Stimulated activated CD8-positive, alpha-beta memory T cell treated with anti-CD3 and anti-CD28 coated beads, Interleukin-15, amount 100 ng/mL, for 1 hour (primary cell): ENCODE data around the gene PSMD11.

Experiments
- DNase-seq: peaks from one replicate; pipeline ENCODE4 v3.0.0-alpha.2; 2020; ENCODE audit warnings: low read depth

The PSMD11 gene

GRCh38 chr17:32464374-32464773, 20.1 kb downstream of the PSMD11 start:
- DNase-seq = no peak

GRCh38 chr17:32467949-32468348, 23.6 kb downstream of the PSMD11 start:
- no peak for DNase-seq

DNA sequence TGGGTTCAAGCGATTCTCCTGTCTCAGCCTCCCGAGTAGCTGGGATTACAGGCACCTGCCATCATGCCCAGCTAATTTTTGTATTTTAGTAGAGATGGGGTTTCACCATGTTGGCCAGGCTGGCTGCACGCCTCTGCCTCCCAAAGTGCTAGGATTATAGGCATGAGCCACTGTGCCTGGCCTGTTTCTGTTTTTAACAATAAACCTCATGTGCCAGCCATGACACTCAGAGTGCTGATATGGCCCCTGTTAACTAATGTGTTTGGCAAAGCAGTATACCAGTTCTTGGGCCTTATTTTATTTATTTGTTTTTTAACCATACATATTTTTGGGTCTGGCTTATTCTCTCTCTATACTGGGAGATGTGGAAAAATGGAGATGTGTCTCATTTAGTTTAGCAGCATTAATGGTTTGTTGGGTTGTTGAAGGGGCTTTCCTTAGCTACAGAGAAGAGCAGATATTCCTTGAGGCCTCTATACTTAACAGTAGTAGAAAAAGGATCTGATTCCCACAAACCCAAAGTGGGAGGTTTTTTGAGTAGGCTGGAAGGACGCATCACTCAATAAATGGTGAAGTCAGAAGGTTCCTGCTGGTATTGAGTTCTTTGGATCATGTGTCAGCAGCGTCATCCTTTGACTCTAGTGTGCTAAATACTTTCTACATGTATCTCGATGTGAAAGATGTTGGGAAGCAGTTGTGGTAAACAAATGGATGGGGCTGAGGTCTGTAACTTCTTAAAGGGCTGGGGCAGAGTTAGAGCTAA, 26.3 kb downstream of the PSMD11 start:
- no peak for DNase-seq

GRCh38 chr17:32471652-32472051, 27.3 kb downstream of the PSMD11 start:
- DNase-seq = no peak

- no peak for DNase-seq
Measured at GRCh38 chr17:32475258-32475657, 30.9 kb downstream of the PSMD11 start.

GRCh38 chr17:32477220-32477619, 32.9 kb downstream of the PSMD11 start:
- no peak for DNase-seq

DNA sequence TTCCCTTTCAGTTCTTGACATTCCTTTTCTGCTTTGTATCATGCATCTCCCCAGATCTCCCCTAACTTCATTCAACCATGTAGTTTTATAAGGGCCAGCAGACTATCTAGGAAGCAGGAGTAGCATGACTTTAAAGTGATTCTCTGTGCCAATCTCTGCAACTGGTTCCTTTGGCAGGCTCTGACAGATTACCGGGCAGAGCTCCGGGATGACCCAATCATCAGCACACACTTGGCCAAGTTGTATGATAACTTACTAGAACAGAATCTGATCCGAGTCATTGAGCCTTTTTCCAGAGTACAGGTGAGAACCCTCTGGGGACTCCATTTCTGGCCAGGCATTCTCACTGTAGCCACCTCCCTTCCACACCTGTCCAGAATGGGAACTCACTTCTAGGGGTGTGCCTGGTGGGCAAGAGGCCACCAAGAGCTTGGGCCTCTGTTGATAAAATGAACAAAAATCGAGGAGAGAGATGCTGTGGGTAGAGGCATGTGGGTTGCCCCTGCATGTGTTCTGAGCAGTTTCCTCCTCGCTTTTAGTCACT, 34.8 kb downstream of the PSMD11 start:
- no peak for DNase-seq

DNA sequence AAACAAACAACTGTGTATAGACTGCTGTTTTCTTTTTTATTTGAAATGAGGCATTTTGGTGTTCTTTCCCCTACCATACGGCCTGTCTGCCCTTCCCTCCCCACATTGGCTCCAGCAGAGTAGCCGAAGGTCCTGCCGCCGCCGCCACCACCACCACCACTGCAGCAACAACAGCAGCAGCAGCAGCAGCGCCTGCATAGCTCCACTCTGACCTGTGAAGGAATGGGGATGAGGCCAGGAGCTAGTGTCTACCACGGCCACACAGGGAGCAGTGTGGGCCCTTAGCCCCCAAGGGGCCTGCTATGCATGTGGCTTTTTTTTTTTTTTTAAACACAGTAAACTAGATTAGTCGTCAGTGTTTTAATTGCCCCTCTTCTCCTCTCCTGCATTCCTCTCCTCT, 36.9 kb downstream of the PSMD11 start:
- no peak for DNase-seq

DNA sequence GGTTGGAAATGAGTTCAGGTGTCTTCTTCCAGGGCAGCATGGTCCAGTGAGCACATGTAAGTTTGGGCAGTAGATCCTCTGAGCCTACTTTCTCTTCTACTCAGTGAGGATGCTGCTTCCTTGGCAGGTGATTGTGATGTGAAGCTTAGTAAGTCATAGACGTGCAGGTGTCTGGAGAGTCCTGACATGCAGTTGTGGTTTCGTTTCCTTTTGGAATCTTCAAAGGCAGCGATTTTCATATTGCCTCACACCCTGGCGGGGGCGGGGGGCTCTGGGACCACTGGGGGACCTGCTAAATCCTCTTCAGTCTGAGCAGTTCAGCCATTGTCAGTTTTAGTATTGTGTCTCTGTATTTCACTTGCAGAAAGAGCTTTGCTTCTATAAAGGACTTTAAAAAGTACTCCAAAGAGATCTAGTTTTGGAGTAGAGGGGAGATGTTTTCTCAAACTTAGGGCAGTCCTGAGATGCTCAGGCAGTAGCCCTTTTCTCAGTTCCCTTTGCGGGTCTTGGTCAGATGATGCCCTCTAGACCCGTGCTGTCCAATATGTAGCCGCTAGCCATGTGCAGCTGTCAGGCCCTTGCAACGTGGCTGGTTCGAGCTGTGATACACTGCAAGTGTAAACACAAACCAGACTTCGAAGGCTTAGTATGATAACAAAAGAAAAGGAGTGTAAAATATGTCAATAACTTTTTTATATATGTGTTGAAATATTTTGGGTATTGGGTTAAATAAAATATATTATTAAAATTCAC, 38.4 kb downstream of the PSMD11 start:
- DNase-seq = no peak

GRCh38 chr17:32483451-32484019, 39.2 kb downstream of the PSMD11 start:
- DNase-seq = no peak

DNA sequence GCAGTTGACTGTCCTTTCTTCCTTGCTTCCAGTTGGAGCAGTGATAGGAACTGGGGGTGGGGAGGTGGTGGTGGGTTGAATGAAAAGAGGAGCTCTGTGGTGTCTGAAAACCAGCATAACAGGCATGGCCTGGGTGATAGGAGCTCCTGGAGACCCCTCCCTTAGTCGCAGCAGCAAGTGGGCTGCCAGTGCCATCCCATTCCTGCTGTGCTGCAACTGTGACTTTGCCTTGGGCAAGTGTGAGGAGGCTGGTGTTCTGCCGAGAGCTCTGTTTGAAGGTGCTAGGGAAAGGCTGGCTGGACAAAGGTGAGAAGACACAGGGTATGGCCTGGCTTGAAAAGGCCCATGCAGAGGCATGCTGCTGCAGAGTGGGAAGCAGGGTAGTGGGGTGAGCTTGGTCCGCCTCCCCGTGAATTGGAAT, 39.7 kb downstream of the PSMD11 start:
- no peak for DNase-seq

- DNase-seq = no peak
Measured at GRCh38 chr17:32484628-32485027, 40.3 kb downstream of the PSMD11 start.

GRCh38 chr17:32485261-32486110, 41.2 kb downstream of the PSMD11 start:
- DNase-seq = no peak

DNA sequence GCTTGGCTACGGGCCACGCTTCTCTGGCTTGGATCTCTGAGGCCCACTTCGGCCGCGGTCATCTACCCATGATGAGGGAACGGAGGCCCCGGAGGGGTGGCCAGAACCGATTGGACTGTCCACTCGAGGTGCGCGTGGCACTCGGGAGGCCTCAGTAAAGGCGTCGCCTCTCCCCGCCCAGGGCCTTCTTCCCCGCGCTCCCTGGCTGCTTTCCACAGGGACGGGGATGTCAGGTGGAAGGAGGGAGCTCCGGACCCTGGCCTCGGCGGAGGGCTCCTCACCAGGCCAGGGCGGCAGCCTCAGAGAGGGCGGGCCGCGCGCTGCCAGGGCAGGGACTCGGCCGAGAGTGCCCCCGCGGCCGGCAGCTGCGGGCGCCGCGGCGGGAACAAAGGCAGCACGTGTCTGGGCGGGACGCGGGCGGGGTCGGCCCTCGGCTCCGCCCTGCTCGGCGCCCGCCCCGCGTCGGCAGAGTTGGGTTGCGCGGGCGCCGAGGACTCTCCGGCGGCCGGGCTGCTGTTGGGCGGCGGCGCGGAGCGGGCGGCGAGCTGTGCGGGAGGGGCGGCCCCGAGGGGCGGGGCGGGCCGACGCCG, 41.9 kb downstream of the PSMD11 start:
- peak; percentile 38 for DNase-seq

DNA sequence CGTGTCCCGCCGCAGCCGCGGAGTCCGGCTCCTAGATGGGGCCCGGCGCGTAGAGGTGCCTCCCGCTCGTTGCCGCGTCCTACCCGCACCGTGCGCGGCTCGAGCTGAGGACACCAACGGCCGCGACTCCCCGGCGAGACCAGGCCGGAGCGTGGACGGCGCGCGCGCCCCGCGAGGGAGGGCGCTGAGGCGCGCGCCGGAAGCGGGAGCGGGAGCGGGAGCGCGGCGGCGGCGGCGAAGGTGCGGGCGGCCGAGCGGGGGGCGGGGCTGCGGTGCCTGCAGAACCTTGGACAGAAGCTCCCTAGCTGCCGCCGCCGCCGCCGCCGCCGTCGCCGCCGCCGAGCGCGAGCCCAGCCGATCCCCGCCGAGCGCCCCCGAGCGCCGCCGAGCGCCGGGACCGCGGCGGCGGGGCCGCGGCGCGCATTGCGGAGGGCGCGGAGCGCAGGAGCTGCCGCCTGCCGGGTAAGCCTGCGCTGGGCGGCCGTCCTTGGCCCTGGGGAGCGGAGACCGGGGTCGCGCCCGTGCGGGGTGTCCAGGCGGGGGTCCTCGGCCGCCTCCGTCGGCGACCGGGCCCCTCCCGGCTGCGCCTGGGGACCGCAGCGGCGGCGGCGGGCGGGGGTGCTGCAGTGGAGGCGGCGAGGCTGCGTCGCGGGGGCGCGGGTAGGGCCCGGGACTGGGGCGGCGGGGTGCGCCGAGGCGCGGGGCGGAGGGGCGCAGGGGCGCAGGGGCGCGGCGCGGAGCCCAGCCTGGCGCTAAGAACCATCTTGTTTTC, 42.6 kb downstream of the PSMD11 start, which contains the start of gene CDK5R1:
Gene CDK5R1 (plus strand): TSS at position 293 of the 772 bp plus-strand sequence. CDS start 628 bp downstream, outside the sequence.
- peak; percentile 35 for DNase-seq

- DNase-seq = no peak
Measured at GRCh38 chr17:32487473-32488176, 43.3 kb downstream of the PSMD11 start.

GRCh38 chr17:32488177-32488542, 43.9 kb downstream of the PSMD11 start:
- no peak for DNase-seq

GRCh38 chr17:32488604-32489180, 44.4 kb downstream of the PSMD11 start:
- DNase-seq = no peak

DNA sequence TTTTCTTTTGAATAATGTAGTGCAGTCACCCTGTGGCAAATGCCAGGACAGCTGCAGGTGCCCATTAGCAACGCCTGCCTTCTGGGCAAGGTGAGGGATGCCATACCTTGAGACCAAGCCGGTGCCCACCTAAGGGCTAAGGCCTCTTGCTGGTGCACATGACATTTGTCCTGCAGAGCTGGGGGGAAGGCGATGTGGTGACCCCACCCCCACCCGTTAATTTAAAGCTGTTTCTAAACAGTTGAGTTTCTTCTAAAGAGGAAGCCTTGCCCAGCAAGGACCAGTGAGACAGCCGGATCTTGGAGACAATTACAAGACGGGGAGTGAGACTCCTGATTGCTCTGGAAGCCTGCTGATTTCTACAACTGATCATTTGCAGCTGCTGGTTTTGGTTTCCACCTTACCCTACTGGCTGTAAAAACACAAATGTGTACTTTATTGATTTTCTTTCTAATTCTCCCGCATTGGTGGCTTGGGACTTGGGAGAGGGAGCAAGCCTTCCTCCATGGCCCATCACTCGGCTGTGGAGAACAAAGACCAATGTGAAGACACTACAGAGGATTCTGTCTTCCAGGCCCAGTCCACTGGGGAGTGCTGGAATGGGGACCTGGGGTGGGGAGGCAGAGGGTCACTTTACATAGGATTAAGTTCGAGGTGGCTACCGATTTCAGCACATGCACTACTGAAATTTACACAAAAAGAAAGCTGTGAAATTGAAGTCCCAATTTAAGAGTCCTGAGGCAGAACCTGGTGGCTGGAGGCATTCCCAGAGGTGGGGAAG, 45.2 kb downstream of the PSMD11 start:
- no peak for DNase-seq
